ENCODE data around the gene SNX14.
"Not testable (repeated sequence)": the region's sequence is repeated elsewhere in the genome, so short reads cannot be mapped to it uniquely, and the experiment has no call there.

Gene SNX14

GRCh38 chr6:85592033-85592432 lies 1.6 kb downstream of the SNX14 start:
- in situ Hi-C loops (cut with HindIII; ENCODE audit: low sequenced_read_pairs): no loop called here

DNA sequence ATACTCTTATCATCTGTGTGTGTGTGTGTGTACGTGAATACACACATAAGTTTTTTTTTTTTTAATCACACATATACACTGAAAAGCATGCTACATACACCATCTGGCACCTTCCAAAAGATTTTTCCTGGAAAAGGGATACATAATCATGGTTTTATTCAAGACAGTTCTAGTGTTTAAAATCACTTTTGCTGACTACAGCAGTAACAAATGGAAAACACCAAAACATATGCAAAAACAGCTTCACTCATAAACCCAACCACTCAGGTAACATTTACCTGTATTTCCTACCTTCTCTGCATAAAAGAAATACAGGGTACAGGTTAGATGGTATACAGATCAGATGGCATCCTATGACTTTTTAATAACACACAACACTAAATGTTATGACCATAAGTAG lies 2.5 kb downstream of the SNX14 start:
- in situ Hi-C loops (cut with HindIII; ENCODE audit: low sequenced_read_pairs): no loop called here

DNA sequence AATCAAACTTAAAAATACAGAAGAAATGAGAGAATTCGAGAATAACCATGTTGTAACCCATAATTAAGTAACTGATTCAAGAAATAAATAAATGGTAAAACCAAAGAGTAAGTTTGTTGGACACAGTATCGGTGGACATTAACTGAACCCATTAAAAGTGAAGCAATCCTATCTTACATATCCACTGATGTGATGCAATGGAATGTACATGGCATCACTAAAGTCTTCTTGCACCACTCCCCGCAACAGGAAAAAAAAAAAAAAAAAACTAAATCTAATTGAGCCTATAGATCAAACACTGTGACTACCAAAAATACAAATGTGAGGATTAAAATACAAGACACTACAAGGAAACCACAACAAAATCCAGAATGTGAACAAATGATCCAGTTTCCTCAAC lies 7.9 kb downstream of the SNX14 start:
- in situ Hi-C loops (cut with HindIII; ENCODE audit: low sequenced_read_pairs): no loop called here

DNA sequence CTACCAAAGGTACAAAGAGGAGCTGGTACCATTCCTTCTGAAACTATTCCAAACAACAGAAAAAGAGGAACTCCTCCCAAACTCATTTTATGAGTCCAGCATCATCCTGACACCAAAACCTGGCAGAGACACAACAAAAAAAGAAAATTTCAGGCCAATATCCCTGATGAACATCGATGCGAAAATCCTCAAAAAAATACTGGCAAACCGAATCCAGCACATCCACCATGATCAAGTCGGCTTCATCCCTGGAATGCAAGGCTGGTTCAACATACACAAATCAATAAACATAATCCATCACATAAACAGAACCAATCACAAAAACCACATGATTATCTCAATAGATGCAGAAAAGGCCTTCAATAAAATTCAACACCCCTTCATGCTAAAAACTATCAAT lies 10.8 kb downstream of the SNX14 start:
- in situ Hi-C loops (cut with HindIII; ENCODE audit: low sequenced_read_pairs): not testable (repeated sequence)

GRCh38 chr6:85581572-85581971 lies 12.1 kb downstream of the SNX14 start:
- in situ Hi-C loops (cut with HindIII; ENCODE audit: low sequenced_read_pairs): no loop called here

DNA sequence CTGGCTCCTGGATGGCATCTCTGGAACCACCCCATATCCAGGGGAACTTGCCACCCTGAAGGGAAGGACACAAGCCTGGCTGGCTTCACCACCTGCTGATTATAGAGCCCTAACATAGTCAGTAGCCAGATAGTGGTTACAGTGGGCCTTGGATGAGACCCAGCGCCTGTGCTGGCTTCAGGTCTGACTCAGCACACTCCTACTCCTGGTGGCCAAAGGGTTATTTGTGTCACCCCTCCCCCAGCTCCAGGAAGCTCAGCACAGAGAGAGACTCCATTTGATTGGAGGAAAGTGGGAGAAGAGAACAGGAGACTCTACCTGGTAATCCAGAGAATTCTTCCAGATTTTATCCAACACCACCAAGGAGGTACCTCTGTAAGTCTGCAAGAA lies 12.8 kb downstream of the SNX14 start:
- in situ Hi-C loops (cut with HindIII; ENCODE audit: low sequenced_read_pairs): no loop called here

DNA sequence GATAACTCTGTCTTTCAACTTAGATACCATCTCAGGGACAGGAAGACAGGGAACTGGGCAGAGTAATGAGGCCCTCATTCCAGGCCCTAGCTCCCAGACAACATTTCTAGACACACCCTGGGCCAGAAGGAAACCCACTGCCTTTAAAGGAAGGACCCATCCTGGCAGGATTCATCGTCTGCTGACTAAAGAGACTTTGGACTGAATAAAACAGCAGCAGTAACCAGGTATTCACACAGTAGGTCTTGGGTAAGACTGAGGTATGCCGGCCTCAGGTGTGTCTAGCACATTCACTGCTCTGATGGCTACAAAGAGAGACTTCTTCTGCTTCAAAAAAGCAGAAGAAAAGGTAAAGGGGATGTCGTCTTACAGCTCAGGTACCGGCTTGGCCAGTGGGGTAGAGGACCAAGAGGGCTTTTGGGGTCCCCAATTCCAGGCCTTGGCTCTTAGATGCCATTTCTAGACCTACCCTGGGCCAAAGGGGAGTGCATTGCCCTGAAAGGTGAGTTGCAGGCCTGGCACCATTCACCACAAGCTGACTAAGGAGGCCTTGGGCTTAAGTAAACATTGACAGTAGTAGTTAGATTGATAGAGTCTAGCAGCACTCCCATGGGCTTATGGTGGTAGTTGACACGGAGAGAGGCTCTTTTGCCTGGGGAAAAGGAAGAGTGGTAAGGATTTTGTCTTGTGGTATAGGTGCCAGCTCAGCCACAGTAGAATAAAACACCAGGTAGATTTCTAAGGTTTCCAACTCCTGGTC lies 13.4 kb downstream of the SNX14 start:
- in situ Hi-C loops (cut with HindIII; ENCODE audit: low sequenced_read_pairs): no loop called here

DNA sequence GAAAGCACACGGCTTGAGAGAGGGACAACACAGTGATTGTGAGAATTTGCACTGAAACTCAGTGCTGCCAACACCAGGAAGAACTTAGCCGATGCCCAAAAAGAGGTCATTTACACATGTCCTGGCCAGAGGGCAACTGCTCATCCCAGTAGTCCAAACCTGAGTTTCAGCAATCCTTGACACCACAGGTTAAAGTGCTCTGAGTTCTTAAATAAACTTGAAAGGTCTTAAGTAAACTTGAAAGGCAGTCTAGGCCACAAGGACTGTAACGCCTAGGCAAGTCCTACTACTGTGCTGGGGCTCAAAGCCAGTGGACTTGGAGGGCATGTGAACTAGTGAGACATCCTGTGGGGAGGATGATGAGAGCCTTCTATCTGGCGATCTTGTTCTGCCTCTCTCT lies 14.1 kb downstream of the SNX14 start:
- in situ Hi-C loops (cut with HindIII; ENCODE audit: low sequenced_read_pairs): no loop called here

DNA sequence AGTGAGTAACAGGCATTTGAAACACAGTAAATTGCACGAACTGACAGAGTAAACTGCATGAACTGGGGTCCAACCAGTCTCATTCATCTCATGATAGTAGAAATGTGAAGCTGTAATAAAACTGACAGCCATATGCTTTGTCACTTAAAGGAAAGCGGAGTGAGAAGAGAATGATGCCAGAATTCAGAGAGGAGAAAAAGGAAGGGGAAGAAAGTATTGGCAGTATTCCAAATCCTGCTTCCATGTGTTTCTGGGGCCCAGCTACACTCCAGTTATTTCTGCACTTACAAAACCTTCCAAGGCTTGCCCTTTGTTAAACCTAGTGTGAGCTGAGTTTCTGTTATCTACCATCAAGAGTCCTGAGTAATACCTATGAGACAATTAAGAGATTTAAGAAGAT lies 17.2 kb downstream of the SNX14 start:
- in situ Hi-C loops (cut with HindIII; ENCODE audit: low sequenced_read_pairs): no loop called here

GRCh38 chr6:85574932-85575598 lies 18.6 kb downstream of the SNX14 start:
- in situ Hi-C loops (cut with HindIII; ENCODE audit: low sequenced_read_pairs): no loop called here

GRCh38 chr6:85569323-85569722 lies 24.3 kb downstream of the SNX14 start:
- in situ Hi-C loops (cut with HindIII; ENCODE audit: low sequenced_read_pairs): no loop called here

GRCh38 chr6:85568411-85568810 lies 25.2 kb downstream of the SNX14 start:
- in situ Hi-C loops (cut with HindIII; ENCODE audit: low sequenced_read_pairs): no loop called here

- in situ Hi-C loops (cut with HindIII; ENCODE audit: low sequenced_read_pairs): no loop called here
These were observed 27.9 kb downstream of the SNX14 start for GRCh38 chr6:85565736-85566135.

- in situ Hi-C loops (cut with HindIII; ENCODE audit: low sequenced_read_pairs): not testable (repeated sequence)
These were observed 29.4 kb downstream of the SNX14 start for GRCh38 chr6:85564223-85564622.

GRCh38 chr6:85561750-85562357 lies 31.8 kb downstream of the SNX14 start:
- in situ Hi-C loops (cut with HindIII; ENCODE audit: low sequenced_read_pairs): no loop called here

DNA sequence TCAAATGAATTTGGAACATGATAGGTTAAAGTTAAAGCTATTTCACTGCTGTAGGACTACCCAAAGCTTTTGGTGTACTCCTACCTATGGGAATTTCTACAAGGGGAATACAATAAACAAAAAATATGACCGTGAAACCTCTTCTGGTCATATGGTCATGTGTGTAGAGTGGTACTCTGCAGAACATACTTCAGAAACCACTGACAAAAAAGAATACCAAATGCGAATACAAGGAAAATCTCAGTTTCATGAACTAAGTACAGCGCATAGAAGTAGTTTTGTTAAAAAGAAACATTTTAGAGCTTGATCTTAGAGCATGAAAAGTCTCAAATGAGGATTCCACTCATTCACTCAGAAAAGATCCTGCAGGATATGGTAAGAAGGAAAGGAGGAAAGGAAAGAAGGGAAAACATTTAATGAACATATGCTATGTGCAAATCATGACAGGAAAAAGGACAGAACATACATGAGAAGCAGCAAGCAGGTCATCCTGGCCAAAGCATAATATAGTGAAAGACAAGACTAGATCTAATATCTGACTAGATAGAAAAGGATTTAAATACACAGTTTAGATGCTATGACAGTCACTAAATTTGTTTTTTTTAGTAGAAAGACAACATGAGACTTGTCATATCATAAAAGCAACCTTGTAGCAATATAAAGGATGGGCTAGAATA lies 36.5 kb downstream of the SNX14 start:
- in situ Hi-C loops (cut with HindIII; ENCODE audit: low sequenced_read_pairs): no loop called here

GRCh38 chr6:85552652-85553051 lies 41.0 kb downstream of the SNX14 start:
- in situ Hi-C loops (cut with HindIII; ENCODE audit: low sequenced_read_pairs): no loop called here

DNA sequence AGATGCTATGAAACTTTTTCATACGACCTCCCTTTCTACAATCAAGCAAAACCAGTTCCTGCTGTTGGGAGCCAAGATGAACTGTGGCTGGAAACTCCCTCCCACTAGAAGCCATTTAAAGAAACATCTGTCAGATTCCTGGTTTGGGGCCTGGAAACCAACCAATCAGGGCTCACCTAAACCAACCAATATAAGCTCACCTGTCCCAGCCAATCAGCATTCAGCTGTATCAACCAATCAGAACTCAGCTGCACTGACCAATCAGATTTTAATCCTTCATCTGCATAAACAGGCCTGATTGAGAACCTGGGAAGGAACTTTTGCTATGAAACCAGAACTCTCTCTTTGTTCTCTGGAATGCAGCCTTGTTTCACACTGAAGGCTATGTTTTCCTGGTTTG lies 42.4 kb downstream of the SNX14 start:
- in situ Hi-C loops (cut with HindIII; ENCODE audit: low sequenced_read_pairs): no loop called here

DNA sequence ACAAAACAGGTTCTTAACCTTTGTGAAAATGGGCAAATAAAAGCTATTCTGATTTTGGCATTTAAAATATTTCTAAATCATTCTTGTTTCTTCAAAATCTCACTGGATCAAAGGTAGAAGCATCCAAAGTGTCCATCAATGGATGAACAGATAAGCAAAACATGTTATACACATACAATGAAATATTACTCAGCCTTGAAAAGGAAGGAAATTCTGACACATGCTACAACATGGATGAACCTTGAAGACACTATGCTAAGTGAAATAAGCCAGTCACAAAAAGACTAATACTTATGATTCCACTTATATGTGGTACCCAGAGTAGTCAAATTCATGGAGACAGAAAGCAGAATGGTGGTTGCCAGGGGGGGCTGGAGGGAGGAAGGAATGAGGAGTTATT lies 45.9 kb downstream of the SNX14 start:
- in situ Hi-C loops (cut with HindIII; ENCODE audit: low sequenced_read_pairs): no loop called here

- in situ Hi-C loops (cut with HindIII; ENCODE audit: low sequenced_read_pairs): no loop called here
These were observed 48.9 kb downstream of the SNX14 start for GRCh38 chr6:85544776-85545175.

DNA sequence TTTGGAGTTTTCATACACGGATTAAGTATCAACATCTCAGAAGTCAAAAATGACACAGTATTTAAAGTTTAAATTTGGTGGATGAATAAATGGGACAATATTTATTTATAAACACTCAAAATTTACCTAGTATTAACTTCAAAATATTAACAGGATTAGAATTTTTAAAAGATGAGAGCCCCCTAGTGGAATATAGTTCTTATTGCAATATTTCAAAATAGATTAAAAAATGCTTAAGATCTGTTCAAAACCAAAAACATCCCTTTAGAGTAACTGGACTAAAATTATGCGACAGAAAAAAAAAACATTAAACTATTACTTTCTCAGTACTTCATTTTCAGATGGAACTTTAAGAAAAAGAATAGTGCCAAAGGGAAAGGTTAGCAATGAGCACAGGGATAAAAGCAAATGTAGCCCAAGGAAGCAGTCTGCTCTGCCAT lies 56.6 kb downstream of the SNX14 start:
- in situ Hi-C loops (cut with HindIII; ENCODE audit: low sequenced_read_pairs): no loop called here

DNA sequence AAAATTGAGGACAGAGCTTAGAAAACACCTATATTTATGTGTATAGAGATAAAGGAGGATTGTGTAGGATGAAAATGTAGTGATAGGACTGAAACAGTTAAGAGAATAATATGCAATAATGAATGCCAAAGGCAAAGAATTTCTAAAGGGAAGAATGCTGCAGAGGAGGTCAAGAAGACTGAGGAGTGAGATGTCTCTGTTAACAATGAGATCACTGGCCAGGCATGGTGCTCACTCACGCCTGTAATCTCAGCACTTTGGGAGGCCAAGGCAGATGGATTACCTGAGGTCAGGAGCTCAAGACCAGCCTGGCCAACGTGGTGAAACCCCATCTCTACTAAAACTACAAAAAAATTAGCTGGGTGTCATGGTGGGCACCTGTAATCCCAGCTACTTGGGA lies 69.4 kb downstream of the SNX14 start:
- in situ Hi-C loops (cut with HindIII; ENCODE audit: low sequenced_read_pairs): not testable (repeated sequence)
